Measurements from ENCODE around the gene PPFIBP2.

The PPFIBP2 gene

GRCh38 chr11:7564803-7565202, 51.0 kb downstream of the PPFIBP2 start:
- WGBS (ENCODE audit: insufficient coverage, insufficient read length), result no CpG with 5 or more reads among the region's 2 CpGs
- Histone ChIP-seq H3K9me3 (ENCODE audit: control insufficient read depth, insufficient read depth, low read length) (no peaks in the 10 kb centered on the region), H3K36me3 (ENCODE audit: control insufficient read depth, insufficient read depth, low read length) (no peaks in the 10 kb centered on the region), H3K4me1 (ENCODE audit: control insufficient read depth, insufficient read depth, low read length) (no peaks in the 10 kb centered on the region), H3K27ac (ENCODE audit: low read length) (no peak overlapping the region), H3K4me3 (ENCODE audit: low read length) (no peak overlapping the region), H3K27me3 (ENCODE audit: control insufficient read depth, insufficient read depth, low read length) (no peaks in the 10 kb centered on the region)
- no peak for DNase-seq (ENCODE audit: low read depth, low spot score)

DNA sequence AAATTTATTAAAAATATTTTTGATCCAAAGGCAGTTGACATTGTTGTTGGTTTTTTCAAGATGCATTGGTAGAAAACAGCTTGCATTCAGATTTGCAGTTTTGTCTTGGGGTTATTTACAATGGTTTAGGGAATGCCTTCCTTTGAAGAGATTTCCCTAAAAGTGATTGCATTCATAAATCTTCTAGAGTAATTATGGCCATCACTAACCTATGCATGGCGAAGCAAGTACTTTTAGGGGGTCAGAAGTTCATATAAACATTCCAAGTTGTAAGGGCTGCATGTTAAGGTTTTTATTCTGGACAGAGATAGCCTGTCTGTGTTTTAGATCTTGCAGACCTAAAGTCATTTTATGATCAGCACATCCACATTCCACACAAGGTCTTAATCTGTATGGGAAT, 53.5 kb downstream of the PPFIBP2 start:
- H3K36me3 ChIP-seq (ENCODE audit: control insufficient read depth, insufficient read depth, low read length), result no peaks in the 10 kb centered on the region
- DNase-seq (ENCODE audit: low read depth, low spot score), result no peak
- H3K4me3 ChIP-seq (ENCODE audit: low read length), result no peak overlapping the region
- H3K27ac ChIP-seq (ENCODE audit: low read length), result no peak overlapping the region
- H3K9me3 ChIP-seq (ENCODE audit: control insufficient read depth, insufficient read depth, low read length), result no peaks in the 10 kb centered on the region
- no peaks in the 10 kb centered on the region for H3K27me3 ChIP-seq (ENCODE audit: control insufficient read depth, insufficient read depth, low read length)
- no CpG with 5 or more reads among the region's 1 CpG for WGBS (ENCODE audit: insufficient coverage, insufficient read length)
- H3K4me1 ChIP-seq (ENCODE audit: control insufficient read depth, insufficient read depth, low read length), result no peaks in the 10 kb centered on the region

GRCh38 chr11:7569044-7569443, 55.2 kb downstream of the PPFIBP2 start:
- no peaks in the 10 kb centered on the region for H3K4me1 ChIP-seq (ENCODE audit: control insufficient read depth, insufficient read depth, low read length)
- no peaks in the 10 kb centered on the region for H3K27me3 ChIP-seq (ENCODE audit: control insufficient read depth, insufficient read depth, low read length)
- no peak overlapping the region for H3K4me3 ChIP-seq (ENCODE audit: low read length)
- no peak overlapping the region for H3K27ac ChIP-seq (ENCODE audit: low read length)
- no peaks in the 10 kb centered on the region for H3K9me3 ChIP-seq (ENCODE audit: control insufficient read depth, insufficient read depth, low read length)
- WGBS (ENCODE audit: insufficient coverage, insufficient read length), result no CpG with 5 or more reads among the region's 1 CpG
- no peak for DNase-seq (ENCODE audit: low read depth, low spot score)
- H3K36me3 ChIP-seq (ENCODE audit: control insufficient read depth, insufficient read depth, low read length), result no peaks in the 10 kb centered on the region

GRCh38 chr11:7570241-7570640, 56.4 kb downstream of the PPFIBP2 start:
- Histone ChIP-seq H3K36me3 (ENCODE audit: control insufficient read depth, insufficient read depth, low read length) (no peaks in the 10 kb centered on the region), H3K4me3 (ENCODE audit: low read length) (no peak overlapping the region), H3K27me3 (ENCODE audit: control insufficient read depth, insufficient read depth, low read length) (no peaks in the 10 kb centered on the region), H3K27ac (ENCODE audit: low read length) (no peak overlapping the region), H3K4me1 (ENCODE audit: control insufficient read depth, insufficient read depth, low read length) (peaks cover 4% of the 10 kb centered on the region; the same call in 1 of the 2 replicates), H3K9me3 (ENCODE audit: control insufficient read depth, insufficient read depth, low read length) (no peaks in the 10 kb centered on the region)
- WGBS (ENCODE audit: insufficient coverage, insufficient read length), result no CpG with 5 or more reads among the region's 2 CpGs
- DNase-seq (ENCODE audit: low read depth, low spot score), result no peak

GRCh38 chr11:7570938-7571521, 57.2 kb downstream of the PPFIBP2 start:
- H3K4me1 ChIP-seq (ENCODE audit: control insufficient read depth, insufficient read depth, low read length), result peaks cover 8% of the 10 kb centered on the region
- H3K27ac ChIP-seq (ENCODE audit: low read length), result no peak overlapping the region
- H3K4me3 ChIP-seq (ENCODE audit: low read length), result no peak overlapping the region
- H3K27me3 ChIP-seq (ENCODE audit: control insufficient read depth, insufficient read depth, low read length), result no peaks in the 10 kb centered on the region
- no peaks in the 10 kb centered on the region for H3K9me3 ChIP-seq (ENCODE audit: control insufficient read depth, insufficient read depth, low read length)
- no peak for DNase-seq (ENCODE audit: low read depth, low spot score)
- no peaks in the 10 kb centered on the region for H3K36me3 ChIP-seq (ENCODE audit: control insufficient read depth, insufficient read depth, low read length)
- no CpG with 5 or more reads among the region's 1 CpG for WGBS (ENCODE audit: insufficient coverage, insufficient read length)

- Histone ChIP-seq H3K9me3 (ENCODE audit: control insufficient read depth, insufficient read depth, low read length) (no peaks in the 10 kb centered on the region), H3K36me3 (ENCODE audit: control insufficient read depth, insufficient read depth, low read length) (no peaks in the 10 kb centered on the region), H3K27ac (ENCODE audit: low read length) (no peak overlapping the region), H3K4me1 (ENCODE audit: control insufficient read depth, insufficient read depth, low read length) (peaks cover 12% of the 10 kb centered on the region), H3K27me3 (ENCODE audit: control insufficient read depth, insufficient read depth, low read length) (no peaks in the 10 kb centered on the region), H3K4me3 (ENCODE audit: low read length) (no peak overlapping the region)
- no CpG with 5 or more reads among the region's 4 CpGs for WGBS (ENCODE audit: insufficient coverage, insufficient read length)
- no peak for DNase-seq (ENCODE audit: low read depth, low spot score)
Observed at GRCh38 chr11:7571640-7572000, 57.8 kb downstream of the PPFIBP2 start.

DNA sequence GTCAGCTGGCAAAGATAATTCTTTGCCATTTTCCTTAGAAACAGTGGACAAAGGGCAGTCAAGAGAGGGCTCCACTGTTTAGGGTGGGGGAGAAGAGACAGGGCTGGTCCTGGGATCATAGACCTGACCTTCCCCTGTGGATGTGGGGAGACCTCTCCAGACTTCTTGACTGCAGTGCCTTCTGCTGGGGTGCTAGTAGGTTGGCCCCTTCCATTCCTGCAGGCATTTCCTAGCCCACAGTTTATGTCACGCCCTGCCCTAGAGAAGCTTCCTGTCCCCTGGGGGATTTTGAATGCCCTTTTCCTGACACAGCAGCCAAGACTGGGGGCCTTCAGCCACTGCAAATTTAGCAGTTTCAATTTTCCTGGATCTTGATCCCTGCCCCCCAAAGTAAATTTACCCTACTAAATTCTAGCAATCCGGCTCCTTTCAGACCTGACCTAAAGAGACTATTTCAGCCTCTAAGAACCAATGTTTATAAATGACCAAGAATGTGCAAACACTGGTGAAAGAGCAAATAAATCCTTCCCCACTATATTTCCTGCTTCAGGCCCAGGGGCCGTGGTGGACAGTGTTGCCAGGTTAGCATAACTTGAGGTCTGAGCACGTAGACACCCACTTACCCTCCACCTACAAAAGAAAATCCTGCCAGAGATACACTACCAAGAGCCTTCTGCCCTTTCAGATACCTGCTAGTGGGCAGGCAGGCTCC, 58.4 kb downstream of the PPFIBP2 start:
- no peak for DNase-seq (ENCODE audit: low read depth, low spot score)

DNA sequence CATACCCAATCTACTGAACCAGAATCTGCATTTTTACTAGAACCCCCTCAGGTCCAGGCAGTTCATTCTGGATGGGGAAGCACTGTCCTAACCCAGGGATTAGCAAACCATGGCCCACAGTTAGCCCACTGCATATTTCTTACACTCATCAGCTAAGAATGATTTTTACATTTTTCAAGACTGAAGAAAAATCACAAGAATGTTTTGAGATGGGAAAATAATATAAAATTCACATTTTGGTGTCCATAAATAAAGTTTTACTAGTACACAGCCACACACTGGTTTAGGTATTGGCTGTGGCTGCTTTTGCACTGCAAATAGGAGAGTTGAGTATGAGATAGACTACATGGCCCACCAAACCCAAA, 59.4 kb downstream of the PPFIBP2 start:
- no peak overlapping the region for H3K4me3 ChIP-seq (ENCODE audit: low read length)
- H3K27ac ChIP-seq (ENCODE audit: low read length), result no peak overlapping the region
- H3K36me3 ChIP-seq (ENCODE audit: control insufficient read depth, insufficient read depth, low read length), result no peaks in the 10 kb centered on the region
- no peaks in the 10 kb centered on the region for H3K9me3 ChIP-seq (ENCODE audit: control insufficient read depth, insufficient read depth, low read length)
- H3K27me3 ChIP-seq (ENCODE audit: control insufficient read depth, insufficient read depth, low read length), result no peaks in the 10 kb centered on the region
- H3K4me1 ChIP-seq (ENCODE audit: control insufficient read depth, insufficient read depth, low read length), result peaks cover 19% of the 10 kb centered on the region
- DNase-seq (ENCODE audit: low read depth, low spot score), result no peak

More for the DNA sequence above, 58.4 kb downstream of the PPFIBP2 start:
- H3K4me1 ChIP-seq (ENCODE audit: control insufficient read depth, insufficient read depth, low read length), result peaks cover 15% of the 10 kb centered on the region
- WGBS (ENCODE audit: insufficient coverage, insufficient read length), result no CpG with 5 or more reads among the region's 4 CpGs
- no peaks in the 10 kb centered on the region for H3K27me3 ChIP-seq (ENCODE audit: control insufficient read depth, insufficient read depth, low read length)
- no peaks in the 10 kb centered on the region for H3K9me3 ChIP-seq (ENCODE audit: control insufficient read depth, insufficient read depth, low read length)
- no peaks in the 10 kb centered on the region for H3K36me3 ChIP-seq (ENCODE audit: control insufficient read depth, insufficient read depth, low read length)
- H3K27ac ChIP-seq (ENCODE audit: low read length), result no peak overlapping the region
- H3K4me3 ChIP-seq (ENCODE audit: low read length), result no peak overlapping the region

DNA sequence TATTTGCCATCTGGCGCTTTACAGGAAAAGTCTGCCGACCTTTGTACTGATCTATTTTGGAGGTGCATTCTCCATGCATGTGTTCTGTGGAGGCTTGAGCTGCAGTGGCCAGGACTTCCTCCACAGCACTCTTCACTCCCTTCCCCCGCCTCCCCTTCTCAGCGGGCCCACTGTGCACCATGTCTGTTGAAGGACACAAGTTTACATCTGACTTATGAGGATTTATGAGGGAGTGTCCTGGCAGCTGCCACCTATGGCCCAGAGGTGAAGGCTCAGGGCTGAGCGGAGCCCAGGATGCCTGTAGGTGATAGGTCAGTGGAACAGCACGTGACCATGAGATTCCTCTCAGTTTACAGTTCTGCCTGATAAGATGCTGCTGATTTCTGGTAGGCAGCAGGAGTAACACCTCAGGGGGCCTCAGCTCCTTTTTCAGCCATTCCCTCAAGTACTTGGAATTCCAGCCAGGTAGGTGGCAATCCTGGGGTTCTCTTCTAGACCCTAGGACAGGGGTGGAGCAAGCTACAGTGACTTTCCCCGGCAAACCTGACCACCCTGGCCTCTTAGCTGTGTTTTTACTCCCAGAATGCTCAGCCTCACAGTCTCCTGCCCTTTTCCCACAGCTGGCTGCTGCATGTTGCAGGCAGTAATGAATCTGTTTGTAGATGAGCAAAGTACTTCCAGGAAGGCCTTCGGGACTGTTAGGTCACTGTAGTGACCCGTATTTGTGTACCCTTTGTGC, 59.9 kb downstream of the PPFIBP2 start:
- no peaks in the 10 kb centered on the region for H3K9me3 ChIP-seq (ENCODE audit: control insufficient read depth, insufficient read depth, low read length)
- no peaks in the 10 kb centered on the region for H3K27me3 ChIP-seq (ENCODE audit: control insufficient read depth, insufficient read depth, low read length)
- WGBS (ENCODE audit: insufficient coverage, insufficient read length), result no CpG with 5 or more reads among the region's 9 CpGs
- no peak overlapping the region for H3K27ac ChIP-seq (ENCODE audit: low read length)
- DNase-seq (ENCODE audit: low read depth, low spot score), result no peak
- H3K4me3 ChIP-seq (ENCODE audit: low read length), result no peak overlapping the region
- peaks cover 19% of the 10 kb centered on the region for H3K4me1 ChIP-seq (ENCODE audit: control insufficient read depth, insufficient read depth, low read length)
- no peaks in the 10 kb centered on the region for H3K36me3 ChIP-seq (ENCODE audit: control insufficient read depth, insufficient read depth, low read length)

DNA sequence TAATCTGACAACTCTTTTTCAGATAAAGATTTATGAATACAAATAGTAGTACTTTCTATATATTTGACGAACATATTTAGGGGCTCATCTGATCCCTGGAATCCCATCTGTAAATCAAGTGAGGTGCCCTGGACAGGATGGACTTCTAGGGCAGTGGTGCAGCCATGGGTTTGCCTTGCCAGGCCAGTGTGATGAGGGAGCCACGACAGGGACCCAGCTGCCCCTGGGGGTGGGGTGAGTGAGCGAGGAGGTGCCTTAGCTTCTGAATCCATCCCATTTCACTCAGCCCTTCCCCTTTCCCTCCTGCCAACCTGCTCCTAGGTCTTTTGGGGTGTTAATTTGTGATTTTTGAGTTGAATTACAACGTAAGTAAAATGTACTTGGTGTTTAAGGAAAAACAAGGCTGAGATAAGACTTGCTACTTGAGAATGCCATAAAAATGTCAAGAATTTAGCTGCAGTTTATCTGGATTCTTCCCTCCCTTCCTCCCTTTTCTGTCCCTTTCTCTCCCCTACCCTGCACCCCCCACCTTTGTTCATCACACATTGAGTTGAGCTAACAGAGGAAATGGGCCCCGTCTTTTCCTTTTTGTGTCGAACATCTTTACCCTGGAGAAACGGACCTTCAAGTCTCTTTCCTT, 60.8 kb downstream of the PPFIBP2 start:
- H3K4me3 ChIP-seq (ENCODE audit: low read length), result no peak overlapping the region
- peaks cover 19% of the 10 kb centered on the region for H3K4me1 ChIP-seq (ENCODE audit: control insufficient read depth, insufficient read depth, low read length)

More for the DNA sequence above, 60.8 kb downstream of the PPFIBP2 start:
- Histone ChIP-seq H3K9me3 (ENCODE audit: control insufficient read depth, insufficient read depth, low read length) (no peaks in the 10 kb centered on the region), H3K27me3 (ENCODE audit: control insufficient read depth, insufficient read depth, low read length) (no peaks in the 10 kb centered on the region), H3K27ac (ENCODE audit: low read length) (no peak overlapping the region), H3K36me3 (ENCODE audit: control insufficient read depth, insufficient read depth, low read length) (no peaks in the 10 kb centered on the region)
- no CpG with 5 or more reads among the region's 7 CpGs for WGBS (ENCODE audit: insufficient coverage, insufficient read length)
- DNase-seq (ENCODE audit: low read depth, low spot score), result no peak
